Retinal pigment epithelial cell (primary cell): ENCODE results near the gene ANTXR2.
"Not testable (repeated sequence)": the region's sequence is repeated elsewhere in the genome, so short reads cannot be mapped to it uniquely, and the experiment has no call there.

Experiments
- DNase-seq: peaks from one replicate; pipeline ENCODE4 v3.0.0-alpha.2; 2010; ENCODE audit warnings: low read depth
- H3K4me3 ChIP-seq: 2 replicates; pipeline ENCODE4 v1.5.1; 2011; ENCODE audit warnings: mild to moderate bottlenecking, low read length, control low read depth, moderate library complexity
- TF ChIP-seq, protein P1 (sequence below): conservative IDR thresholded peaks from 2 replicates; pipeline ENCODE4 v1.5.1; 2011; ENCODE audit warnings: low read depth, low read length, control low read depth, inconsistent platforms

ANTXR2 gene

DNA sequence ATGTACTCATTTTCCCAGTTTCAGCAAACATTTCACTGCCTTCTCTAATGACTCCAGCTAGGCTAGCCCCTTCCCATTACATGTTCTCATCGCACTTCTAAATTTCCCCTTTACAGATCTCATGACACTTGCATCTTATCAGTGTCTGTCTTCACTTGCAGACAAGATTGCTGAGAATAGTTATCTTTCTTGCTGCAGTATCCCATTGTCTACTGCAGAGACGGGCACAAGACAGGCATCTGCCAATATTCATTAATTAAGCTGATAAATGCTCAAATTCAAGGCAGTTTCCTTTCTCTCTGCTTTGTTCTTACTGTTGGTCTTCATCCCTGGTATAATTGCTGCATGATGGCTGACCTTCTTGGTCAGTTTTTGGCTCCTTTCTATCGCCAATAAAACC lies 175.9 kb downstream of the ANTXR2 start:
- DNase-seq, result no peak
- H3K4me3 ChIP-seq, result no peak overlapping the region
- TF ChIP-seq, protein P1, sequence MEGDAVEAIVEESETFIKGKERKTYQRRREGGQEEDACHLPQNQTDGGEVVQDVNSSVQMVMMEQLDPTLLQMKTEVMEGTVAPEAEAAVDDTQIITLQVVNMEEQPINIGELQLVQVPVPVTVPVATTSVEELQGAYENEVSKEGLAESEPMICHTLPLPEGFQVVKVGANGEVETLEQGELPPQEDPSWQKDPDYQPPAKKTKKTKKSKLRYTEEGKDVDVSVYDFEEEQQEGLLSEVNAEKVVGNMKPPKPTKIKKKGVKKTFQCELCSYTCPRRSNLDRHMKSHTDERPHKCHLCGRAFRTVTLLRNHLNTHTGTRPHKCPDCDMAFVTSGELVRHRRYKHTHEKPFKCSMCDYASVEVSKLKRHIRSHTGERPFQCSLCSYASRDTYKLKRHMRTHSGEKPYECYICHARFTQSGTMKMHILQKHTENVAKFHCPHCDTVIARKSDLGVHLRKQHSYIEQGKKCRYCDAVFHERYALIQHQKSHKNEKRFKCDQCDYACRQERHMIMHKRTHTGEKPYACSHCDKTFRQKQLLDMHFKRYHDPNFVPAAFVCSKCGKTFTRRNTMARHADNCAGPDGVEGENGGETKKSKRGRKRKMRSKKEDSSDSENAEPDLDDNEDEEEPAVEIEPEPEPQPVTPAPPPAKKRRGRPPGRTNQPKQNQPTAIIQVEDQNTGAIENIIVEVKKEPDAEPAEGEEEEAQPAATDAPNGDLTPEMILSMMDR, result no peak

DNA sequence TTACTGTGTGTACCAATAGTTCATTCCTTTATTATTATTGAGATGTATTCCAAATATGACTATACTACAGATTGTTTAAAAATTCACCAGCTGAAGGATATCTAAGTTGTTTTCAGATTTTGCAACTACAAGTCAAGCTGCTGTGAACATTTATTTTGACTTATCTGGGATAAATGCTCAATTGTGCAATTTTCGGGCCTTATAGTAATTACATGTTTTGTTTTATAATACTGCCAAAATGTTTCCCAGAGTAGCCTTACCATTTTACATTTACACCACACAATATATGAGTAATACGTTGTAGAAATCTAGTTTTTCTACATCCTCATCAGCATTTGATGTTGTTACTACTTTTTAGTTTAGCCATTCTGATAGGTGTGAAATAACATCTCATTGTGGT lies 179.6 kb downstream of the ANTXR2 start:
- no peak for DNase-seq
- TF ChIP-seq, protein P1, result no peak
- no peak overlapping the region for H3K4me3 ChIP-seq

DNA sequence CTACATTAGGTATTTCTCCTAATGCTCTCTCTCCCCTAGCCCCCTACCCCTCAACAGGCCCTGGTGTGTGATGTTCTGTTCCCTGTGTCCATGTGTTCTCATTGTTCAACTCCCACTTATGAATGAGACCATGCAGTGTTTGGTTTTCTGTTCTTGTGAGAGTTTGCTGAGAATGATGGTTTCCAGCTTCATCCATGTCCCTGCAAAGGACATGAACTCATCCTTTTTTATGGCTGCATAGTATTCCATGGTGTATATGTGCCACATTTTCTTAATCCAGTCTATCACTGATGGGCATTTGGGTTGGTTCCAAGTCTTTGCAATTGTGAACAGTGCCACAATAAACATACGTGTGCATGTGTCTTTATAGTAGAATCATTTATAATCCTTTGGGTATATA lies 184.0 kb downstream of the ANTXR2 start:
- DNase-seq, H3K4me3 ChIP-seq: not testable (repeated sequence)

DNA sequence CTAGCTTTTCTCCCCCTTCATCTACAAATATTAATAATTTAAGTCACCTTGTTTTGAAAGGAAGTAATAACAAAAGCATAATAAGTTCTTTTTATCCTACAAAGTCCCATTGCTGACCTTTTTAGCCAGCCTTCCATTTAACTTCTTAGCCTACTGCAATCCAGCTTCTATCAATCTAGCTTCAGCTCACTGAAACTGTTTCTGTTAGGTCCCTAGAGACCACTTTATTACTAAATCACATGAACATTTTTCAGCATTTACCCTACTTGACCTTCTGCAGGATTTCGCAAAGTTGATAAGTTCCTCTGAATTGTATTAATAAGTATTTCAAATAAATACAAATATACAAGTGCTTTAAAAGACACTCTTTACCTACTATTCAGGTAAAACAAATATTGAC lies 186.5 kb downstream of the ANTXR2 start:
- no peak for DNase-seq
- TF ChIP-seq, protein P1, result no peak
- no peak overlapping the region for H3K4me3 ChIP-seq

DNA sequence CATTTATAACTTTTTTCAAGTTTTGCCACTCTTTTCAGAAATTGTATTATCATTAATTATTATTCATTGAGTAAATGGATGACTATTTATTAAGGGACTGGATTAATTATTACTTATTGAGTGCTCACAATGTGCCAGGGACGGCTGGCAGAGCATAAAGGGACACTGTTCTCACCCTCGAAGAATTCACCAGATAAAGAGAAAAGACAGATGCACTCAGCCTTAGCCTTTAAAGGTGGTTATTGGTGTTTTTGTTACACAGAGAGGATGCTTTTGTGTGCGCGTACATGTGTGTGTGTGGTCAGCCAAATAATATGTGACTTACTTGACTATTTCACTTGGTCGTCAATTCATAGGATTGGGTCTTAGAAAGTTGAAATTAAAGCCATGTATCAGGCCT lies 187.0 kb downstream of the ANTXR2 start:
- DNase-seq, result no peak
- TF ChIP-seq, protein P1, result no peak
- no peak overlapping the region for H3K4me3 ChIP-seq

DNA sequence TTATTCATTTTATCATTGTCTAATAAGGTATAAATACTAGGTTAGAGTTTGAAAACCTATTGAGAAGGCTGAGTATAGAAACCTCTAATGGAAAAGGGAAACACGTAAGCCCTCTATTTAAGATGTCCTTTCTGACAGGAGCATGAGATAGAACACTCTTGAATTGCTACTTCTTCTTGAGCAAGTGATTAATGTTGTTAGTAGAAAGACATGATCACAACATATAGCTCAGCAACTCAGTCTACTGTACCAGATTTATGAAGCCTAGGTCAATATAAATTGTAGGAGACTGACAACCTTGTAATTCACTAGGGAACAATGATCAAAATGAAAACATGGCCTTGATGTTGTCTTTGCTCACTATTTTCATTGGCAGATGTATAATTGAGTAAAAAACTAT lies 189.7 kb downstream of the ANTXR2 start:
- TF ChIP-seq, protein P1, result no peak
- DNase-seq, result no peak
- H3K4me3 ChIP-seq, result no peak overlapping the region

DNA sequence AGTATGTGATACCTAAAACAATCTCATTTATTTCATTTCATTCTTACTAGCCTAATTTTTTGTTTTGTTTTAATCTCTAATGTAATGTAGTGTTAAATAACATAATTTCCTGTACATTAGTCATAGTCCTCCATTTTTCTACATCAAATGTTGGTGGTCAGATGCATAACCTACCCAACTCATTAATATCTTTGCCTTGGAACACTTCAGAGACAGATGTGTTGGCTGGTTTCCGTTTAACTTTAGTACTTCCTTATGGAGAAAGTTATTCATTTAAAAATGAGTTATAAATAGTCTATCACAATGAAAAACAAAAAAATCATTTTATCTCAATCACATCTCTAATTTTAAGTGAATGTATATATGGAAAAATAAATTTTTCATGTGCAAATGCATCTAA lies 190.2 kb downstream of the ANTXR2 start:
- TF ChIP-seq, protein P1, result no peak
- no peak for DNase-seq

DNA sequence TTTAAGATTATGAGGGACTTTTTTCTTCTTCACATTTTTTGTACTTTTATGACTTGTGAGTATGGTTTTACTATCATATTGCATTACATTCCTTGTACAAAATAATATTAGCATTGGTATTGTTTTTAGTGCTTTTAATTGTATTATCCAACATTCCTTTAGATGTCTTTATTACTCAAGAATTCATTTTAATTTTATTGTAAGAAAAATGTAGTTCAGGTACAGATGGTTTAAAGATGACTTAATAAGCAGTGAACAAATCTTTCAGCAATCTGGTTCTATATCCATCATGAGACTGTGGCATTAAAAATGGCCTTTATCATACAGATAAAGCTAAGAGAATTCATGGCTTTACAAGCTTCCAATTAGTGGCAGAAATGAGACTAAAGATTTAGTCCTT lies 191.6 kb downstream of the ANTXR2 start:
- TF ChIP-seq, protein P1, result no peak
- no peak overlapping the region for H3K4me3 ChIP-seq
- DNase-seq, result no peak

More for the DNA sequence above, 190.2 kb downstream of the ANTXR2 start:
- no peak overlapping the region for H3K4me3 ChIP-seq
